Activated CD8-positive, alpha-beta memory T cell treated with anti-CD3 and anti-CD28 coated beads, Interleukin-2, amount 10 ng/mL, durations not matched to agents 7 days and 5 days (primary cell): ENCODE results near the gene SPHK1. TPM values are rescaled to one million over a fixed set of nuclear protein-coding genes. Genes with fewer than 3 reads are reported as not detected.
A peak's percentile ranks its signal among the peaks of the same experiment; 100 is the strongest.

Source experiments
- ATAC-seq: fragments of 150-1000 bp; cut with Tn5 transposase; one replicate; pipeline ENCODE4 v1.10.0; 2021; ENCODE audit warnings: moderate library complexity
- CTCF ChIA-PET: fragments of 350-600 bp; sonication (Branson Sonifier 250); formaldehyde crosslinking; loops from one replicate; lab custom pipeline; 2021; ENCODE audit warnings: antibody characterized with exemption; lab: Charles Lee
- DNase-seq: peaks from one replicate; pipeline ENCODE4 v3.0.0-alpha.2; 2020
- H3K27ac Mint-ChIP-seq: one replicate; pipeline ENCODE4 v1.8.0; 2021; ENCODE audit warnings: mild to moderate bottlenecking, mixed read lengths
- H3K27me3 Mint-ChIP-seq: one replicate; pipeline ENCODE4 v1.8.0; 2021; ENCODE audit warnings: mixed read lengths
- H3K36me3 Mint-ChIP-seq: one replicate; pipeline ENCODE4 v1.8.0; 2021; ENCODE audit warnings: mild to moderate bottlenecking, mixed read lengths
- H3K4me1 Mint-ChIP-seq: one replicate; pipeline ENCODE4 v1.8.0; 2021; ENCODE audit warnings: mixed read lengths
- H3K4me3 Mint-ChIP-seq: one replicate; pipeline ENCODE4 v1.8.0; 2021; ENCODE audit warnings: mild to moderate bottlenecking, moderate library complexity, mixed read lengths
- H3K9me3 Mint-ChIP-seq: one replicate; pipeline ENCODE4 v1.8.0; 2022; ENCODE audit warnings: low read depth, mixed read lengths
- total RNA-seq, 2 experiments: library from RNA; stranded (reverse); gene quantifications; one replicate each; pipeline ENCODE4 v1.2.3, GENCODE V29; 2021

SPHK1 gene
- total RNA-seq, 2 experiments from 2014 or later, result 5.4 to 8.4 TPM

GRCh38 chr17:76382351-76382802 is 2.0 kb upstream of the SPHK1 start:
- ATAC-seq, result no peak
- Mint-ChIP-seq H3K4me1 (peaks cover 17% of the 10 kb centered on the region), H3K4me3 (peak overlapping the region; percentile 81), H3K9me3 (no peaks in the 10 kb centered on the region), H3K27ac (peak overlapping the region; percentile 72), H3K27me3 (no peaks in the 10 kb centered on the region), H3K36me3 (no peaks in the 10 kb centered on the region)
- DNase-seq, result no peak
- CTCF ChIA-PET, result interaction anchor here (0.5 to 11.1 kb wide), 4 partner anchors 9 to 29 kb away, joined by 3 to 158 read pairs (median 43); partner anchors contain the start of gene PRPSAP1

GRCh38 chr17:76382803-76383545 is 1.4 kb upstream of the SPHK1 start:
- DNase-seq (peak; percentile 87), ATAC-seq (peak; percentile 71)
- Mint-ChIP-seq H3K9me3 (no peaks in the 10 kb centered on the region), H3K27me3 (no peaks in the 10 kb centered on the region), H3K4me1 (peaks cover 20% of the 10 kb centered on the region), H3K27ac (peak overlapping the region; percentile 89), H3K4me3 (peak overlapping the region; percentile 81), H3K36me3 (peaks cover under 1% of the 10 kb centered on the region)
- CTCF ChIA-PET, result interaction anchor here (0.6 to 11.1 kb wide), 7 partner anchors 13 to 110 kb away, joined by 3 to 158 read pairs (median 45); partner anchors contain the start of gene PRPSAP1

GRCh38 chr17:76383546-76384221 is 725 bp upstream of the SPHK1 start:
- H3K9me3 Mint-ChIP-seq, result no peaks in the 10 kb centered on the region
- H3K36me3 Mint-ChIP-seq, result peaks cover 2% of the 10 kb centered on the region
- CTCF ChIA-PET, result interaction anchor here (0.6 to 11.1 kb wide), 14 partner anchors 13 to 528 kb away, joined by 3 to 158 read pairs (median 10); partner anchors contain the start of genes PRPSAP1 and WBP2
- DNase-seq, result peak; percentile 81
- H3K4me3 Mint-ChIP-seq, result peak overlapping the region; percentile 81
- no peaks in the 10 kb centered on the region for H3K27me3 Mint-ChIP-seq
- peak overlapping the region; percentile 89 for H3K27ac Mint-ChIP-seq
- ATAC-seq, result peak; percentile 43
- H3K4me1 Mint-ChIP-seq, result peaks cover 18% of the 10 kb centered on the region

- Mint-ChIP-seq H3K27me3 (no peaks in the 10 kb centered on the region), H3K27ac (no peak overlapping the region), H3K36me3 (peaks cover 2% of the 10 kb centered on the region), H3K9me3 (no peaks in the 10 kb centered on the region), H3K4me1 (peaks cover 17% of the 10 kb centered on the region), H3K4me3 (peak overlapping the region; percentile 57)
- ATAC-seq (no peak), DNase-seq (peak; percentile 50)
- CTCF ChIA-PET, result interaction anchor here (0.7 to 11.1 kb wide), 38 partner anchors 9 to 384 kb away, joined by 3 to 158 read pairs (median 4); partner anchors contain the start of genes EXOC7, PRPSAP1, QRICH2 and RHBDF2
Measured at GRCh38 chr17:76384987-76385891, 830 bp downstream of the SPHK1 start.

- no peaks in the 10 kb centered on the region for H3K9me3 Mint-ChIP-seq
- no peaks in the 10 kb centered on the region for H3K27me3 Mint-ChIP-seq
- DNase-seq (peak; percentile 91), ATAC-seq (peak; percentile 31)
- H3K4me1 Mint-ChIP-seq, result peaks cover 17% of the 10 kb centered on the region
- H3K27ac Mint-ChIP-seq, result no peak overlapping the region
- CTCF ChIA-PET, result interaction anchor here (0.8 to 11.1 kb wide), 28 partner anchors 10 to 382 kb away, joined by 3 to 158 read pairs (median 6); partner anchors contain the start of genes EXOC7, PRPSAP1, QRICH2 and RHBDF2
- peaks cover 2% of the 10 kb centered on the region for H3K36me3 Mint-ChIP-seq
- H3K4me3 Mint-ChIP-seq, result peak overlapping the region; percentile 57
Measured at GRCh38 chr17:76385892-76386786, 1.7 kb downstream of the SPHK1 start.

GRCh38 chr17:76386966-76387765 is 2.8 kb downstream of the SPHK1 start:
- Mint-ChIP-seq H3K27ac (no peak overlapping the region), H3K9me3 (no peaks in the 10 kb centered on the region), H3K4me1 (peaks cover 17% of the 10 kb centered on the region), H3K36me3 (peaks cover 2% of the 10 kb centered on the region), H3K4me3 (no peak overlapping the region), H3K27me3 (no peaks in the 10 kb centered on the region)
- ATAC-seq (no peak), DNase-seq (no peak)
- CTCF ChIA-PET, result interaction anchor here (0.7 to 11.1 kb wide), 8 partner anchors 9 to 107 kb away, joined by 3 to 158 read pairs (median 36); partner anchors contain the start of gene PRPSAP1

GRCh38 chr17:76388966-76389888 is 4.8 kb downstream of the SPHK1 start:
- CTCF ChIA-PET, result interaction anchor here (1.0 to 11.1 kb wide), 5 partner anchors 7 to 87 kb away, joined by 3 to 158 read pairs (median 6); no protein-coding TSS in a partner anchor

GRCh38 chr17:76390003-76390421 is 5.6 kb downstream of the SPHK1 start:
- no peak overlapping the region for H3K4me3 Mint-ChIP-seq
- H3K4me1 Mint-ChIP-seq, result peaks cover 11% of the 10 kb centered on the region
- no peaks in the 10 kb centered on the region for H3K27me3 Mint-ChIP-seq
- CTCF ChIA-PET, result interaction anchor here (0.6 to 8.4 kb wide), 4 partner anchors 8 to 116 kb away, joined by 3 to 81 read pairs (median 5); no protein-coding TSS in a partner anchor
- H3K9me3 Mint-ChIP-seq, result no peaks in the 10 kb centered on the region
- ATAC-seq (no peak), DNase-seq (no peak)
- H3K36me3 Mint-ChIP-seq, result peaks cover 2% of the 10 kb centered on the region
- peak overlapping the region; percentile 6 for H3K27ac Mint-ChIP-seq

More at GRCh38 chr17:76388966-76389888, 4.8 kb downstream of the SPHK1 start:
- no peak overlapping the region for H3K27ac Mint-ChIP-seq
- DNase-seq (no peak), ATAC-seq (no peak)
- H3K36me3 Mint-ChIP-seq, result peaks cover 2% of the 10 kb centered on the region
- H3K4me1 Mint-ChIP-seq, result peaks cover 11% of the 10 kb centered on the region
- no peaks in the 10 kb centered on the region for H3K9me3 Mint-ChIP-seq
- H3K4me3 Mint-ChIP-seq, result no peak overlapping the region
- no peaks in the 10 kb centered on the region for H3K27me3 Mint-ChIP-seq

GRCh38 chr17:76391200-76391715 is 6.8 kb downstream of the SPHK1 start:
- no peak for DNase-seq
- H3K27ac Mint-ChIP-seq, result no peak overlapping the region
- CTCF ChIA-PET, result interaction anchor here (8.4 kb wide), 1 partner anchor 90 kb away, joined by 81 read pairs; no protein-coding TSS in a partner anchor
- no peaks in the 10 kb centered on the region for H3K9me3 Mint-ChIP-seq
- H3K4me1 Mint-ChIP-seq, result peaks cover 7% of the 10 kb centered on the region
- peaks cover 2% of the 10 kb centered on the region for H3K36me3 Mint-ChIP-seq
- no peaks in the 10 kb centered on the region for H3K27me3 Mint-ChIP-seq
- H3K4me3 Mint-ChIP-seq, result no peak overlapping the region
- no peak for ATAC-seq

GRCh38 chr17:76394166-76394565 is 9.8 kb downstream of the SPHK1 start:
- CTCF ChIA-PET, result interaction anchor here (8.0 to 8.5 kb wide), 2 partner anchors 11 to 91 kb away, joined by 158 to 171 read pairs; partner anchors contain the start of genes QRICH2 and SPHK1
- Mint-ChIP-seq H3K9me3 (no peaks in the 10 kb centered on the region), H3K4me1 (no peaks in the 10 kb centered on the region), H3K27ac (no peak overlapping the region), H3K36me3 (peaks cover 3% of the 10 kb centered on the region), H3K27me3 (no peaks in the 10 kb centered on the region), H3K4me3 (no peak overlapping the region)
- no peak for DNase-seq
- no peak for ATAC-seq
